G401 (cell line): ENCODE measurements around the gene OTOG. TPM values are rescaled to one million over a fixed set of nuclear protein-coding genes. Genes with fewer than 3 reads are reported as not detected.

Source experiments
- DNase-seq: peaks from one replicate; pipeline ENCODE4 v3.0.0-alpha.2; 2015; ENCODE audit warnings: low spot score
- in situ Hi-C: cut with HindIII; loops from 2 replicates; pipeline ENCODE4 v1.10.0; 2016; ENCODE audit warnings: low sequenced_read_pairs, mixed read lengths
- total RNA-seq: library from RNA; depleted of rRNA; stranded (reverse); fragments of >200 nt; shearing (Covaris generic); gene quantifications from 2 replicates; pipeline ENCODE4 v1.2.3, GENCODE V29; 2014; rRNA removed

The OTOG gene
- not detected in 2 replicates for total RNA-seq

- in situ Hi-C loops: no loop called here
- DNase-seq: no peak
Measured at GRCh38 chr11:17547051-17547577, at the start of gene OTOG. OTOG (plus strand) TSS chr11:17547259; CDS start chr11:17547373, 114 bp downstream.

GRCh38 chr11:17498058-17498457 is 49.0 kb upstream of the OTOG start:
- no peak for DNase-seq
- in situ Hi-C loops: no loop called here

GRCh38 chr11:17498475-17498874 is 48.6 kb upstream of the OTOG start:
- in situ Hi-C loops: no loop called here
- peak; percentile 89 for DNase-seq

- in situ Hi-C loops: no loop called here
Measured at GRCh38 chr11:17500673-17501072, 46.4 kb upstream of the OTOG start.

GRCh38 chr11:17502630-17503029 is 44.4 kb upstream of the OTOG start:
- in situ Hi-C loops: no loop called here

More at GRCh38 chr11:17500673-17501072, 46.4 kb upstream of the OTOG start:
- no peak for DNase-seq

GRCh38 chr11:17504330-17505107 is 42.5 kb upstream of the OTOG start:
- in situ Hi-C loops: no loop called here
- peak; percentile 87 for DNase-seq

More at GRCh38 chr11:17502630-17503029, 44.4 kb upstream of the OTOG start:
- DNase-seq: no peak

- in situ Hi-C loops: no loop called here
- no peak for DNase-seq
Measured at GRCh38 chr11:17505146-17505545, 41.9 kb upstream of the OTOG start.

GRCh38 chr11:17506314-17506713 is 40.7 kb upstream of the OTOG start:
- in situ Hi-C loops: no loop called here
- DNase-seq: no peak

GRCh38 chr11:17506942-17507341 is 40.1 kb upstream of the OTOG start:
- no peak for DNase-seq
- in situ Hi-C loops: no loop called here

- no peak for DNase-seq
- in situ Hi-C loops: no loop called here
Measured at GRCh38 chr11:17507773-17508172, 39.3 kb upstream of the OTOG start.

GRCh38 chr11:17508306-17508705 is 38.8 kb upstream of the OTOG start:
- in situ Hi-C loops: no loop called here
- no peak for DNase-seq

GRCh38 chr11:17508791-17509190 is 38.3 kb upstream of the OTOG start:
- in situ Hi-C loops: no loop called here

GRCh38 chr11:17510507-17511206 is 36.4 kb upstream of the OTOG start:
- DNase-seq: no peak
- in situ Hi-C loops: no loop called here

More at GRCh38 chr11:17508791-17509190, 38.3 kb upstream of the OTOG start:
- DNase-seq: no peak

- no peak for DNase-seq
- in situ Hi-C loops: no loop called here
Measured at GRCh38 chr11:17511571-17511970, 35.5 kb upstream of the OTOG start.

GRCh38 chr11:17512101-17512500 is 35.0 kb upstream of the OTOG start:
- in situ Hi-C loops: no loop called here
- DNase-seq: no peak

- in situ Hi-C loops: no loop called here
- DNase-seq: no peak
Measured at GRCh38 chr11:17513853-17514252, 33.2 kb upstream of the OTOG start.

GRCh38 chr11:17514476-17514875 is 32.6 kb upstream of the OTOG start:
- in situ Hi-C loops: no loop called here
- DNase-seq: no peak

GRCh38 chr11:17515443-17516176 is 31.4 kb upstream of the OTOG start:
- no peak for DNase-seq
- in situ Hi-C loops: no loop called here

GRCh38 chr11:17516551-17517150 is 30.4 kb upstream of the OTOG start:
- DNase-seq: no peak
- in situ Hi-C loops: no loop called here
